A549 (cell line): ENCODE data around the gene PNMT. TPM values are rescaled to one million over a fixed set of nuclear protein-coding genes. Genes with fewer than 3 reads are reported as not detected.
"Not testable (repeated sequence)": the region's sequence is repeated elsewhere in the genome, so short reads cannot be mapped to it uniquely, and the experiment has no call there.

Source experiments
- ATAC-seq, 2 experiments: fragments of 200-7000 bp in 1 of 2; fragments of >200 bp in 1 of 2; cut with Nextera tagmentation in 1 of 2; cut with Tn5 transposase in 1 of 2; 3 replicates each; pipeline versions ENCODE4 v1.8.0 to v1.9.1; 2018 to 2020; ENCODE audit warnings: mild to moderate bottlenecking in 1 of 2, moderate library complexity in 1 of 2
- CTCF ChIA-PET: fragments of 300-600 bp; sonication (Branson Sonifier 250); formaldehyde crosslinking; extraction: SDS; loops from one replicate; lab custom pipeline; 2021; ENCODE audit warnings: antibody characterized with exemption, inconsistent platforms; lab: Yijun Ruan, JAX
- POLR2A ChIA-PET: fragments of 350-600 bp; formaldehyde crosslinking; extraction: SDS; loops from one replicate; lab custom pipeline; 2021; ENCODE audit warnings: antibody characterized with exemption, inconsistent platforms; lab: Yijun Ruan, JAX
- DNase-seq, 2 experiments: peaks; one replicate each; pipeline versions ENCODE4 v3.0.0 to v3.0.0-alpha.2; 2011 to 2016; ENCODE audit warnings: low read depth in 1 of 2, low spot score in 1 of 2
- FAIRE-seq: peaks from 2 replicates; lab custom pipeline; 2011; peaks lifted over from hg19 to GRCh38; lab: Jason Lieb, UNC
- H3K27ac ChIP-seq, 2 experiments: fragments of >200 bp; sonication (Bioruptor Twin); formaldehyde crosslinking; 3 replicates each; pipeline ENCODE4 v1.5.1; 2016 to 2017
- H3K4me1 ChIP-seq: fragments of >200 bp; sonication (Bioruptor Twin); formaldehyde crosslinking; 3 replicates; pipeline ENCODE4 v1.6.1; 2016
- H3K4me2 ChIP-seq: fragments of >200 bp; sonication (Bioruptor Twin); formaldehyde crosslinking; 3 replicates; pipeline ENCODE4 v1.6.1; 2016
- H3K4me3 ChIP-seq: fragments of >200 bp; sonication (Bioruptor Twin); formaldehyde crosslinking; 3 replicates; pipeline ENCODE4 v1.5.1; 2016
- H3K9me3 ChIP-seq: fragments of >200 bp; sonication (Bioruptor Twin); formaldehyde crosslinking; 3 replicates; pipeline ENCODE4 v1.6.1; 2016
- CEBPB ChIP-seq, 2 experiments: fragments of >200 bp in 1 of 2; sonication (Bioruptor Twin) in 1 of 2; formaldehyde crosslinking in 1 of 2; IDR thresholded peaks; 2 replicates each; pipeline ENCODE4 v1.6.1; 2012 to 2016
- ESRRA ChIP-seq: fragments of 150-350 bp; IDR thresholded peaks from 2 replicates; pipeline ENCODE4 v1.6.1; 2014; ENCODE audit warnings: mild to moderate bottlenecking, low read length, borderline replicate concordance
- FOXS1 ChIP-seq: fragments of 250-450 bp; sonication (Bioruptor Pico); IDR thresholded peaks from 2 replicates; pipeline ENCODE4 v1.5.0; 2020; ENCODE audit warnings: mild to moderate bottlenecking, moderate library complexity
- GATA3 ChIP-seq: IDR thresholded peaks from 2 replicates; pipeline ENCODE4 v1.6.1; 2012; ENCODE audit warnings: borderline replicate concordance
- NFE2L2 ChIP-seq: fragments of 150-350 bp; conservative IDR thresholded peaks from 2 replicates; pipeline ENCODE4 v1.6.1; 2014; ENCODE audit warnings: low read length
- POLR2AphosphoS2 ChIP-seq: conservative IDR thresholded peaks from 2 replicates; pipeline ENCODE4 v1.6.1; 2012; ENCODE audit warnings: low read length, improper control_type of control experiment, inconsistent platforms
- RARB ChIP-seq: fragments of 250-450 bp; sonication (Bioruptor Pico); IDR thresholded peaks from 2 replicates; pipeline ENCODE4 v1.8.0; 2021; ENCODE audit warnings: mild to moderate bottlenecking, moderate library complexity
- RCOR1 ChIP-seq: fragments of 150-350 bp; IDR thresholded peaks from 2 replicates; pipeline ENCODE4 v1.6.1; 2014; ENCODE audit warnings: antibody characterized with exemption, low read length, low read depth
- REST ChIP-seq: fragments of 200-600 bp; sonication (generic); IDR thresholded peaks from 2 replicates; pipeline ENCODE4 v1.6.1; 2016; ENCODE audit warnings: antibody characterized with exemption, mild to moderate bottlenecking, moderate library complexity
- SREBF2 ChIP-seq: fragments of 450-650 bp; IDR thresholded peaks from 2 replicates; pipeline ENCODE4 v1.6.1; 2014; ENCODE audit warnings: mild to moderate bottlenecking, moderate library complexity
- ZC3H11A ChIP-seq: fragments of 450-650 bp; IDR thresholded peaks from 2 replicates; pipeline ENCODE4 v1.6.1; 2014; ENCODE audit warnings: antibody characterized with exemption, mild to moderate bottlenecking
- ZFP36 ChIP-seq: fragments of 450-650 bp; IDR thresholded peaks from 2 replicates; pipeline ENCODE4 v1.6.1; 2014; ENCODE audit warnings: borderline replicate concordance; ENCODE audit not compliant: partially characterized antibody
- ZNF302 ChIP-seq: fragments of 250-450 bp; sonication (Bioruptor Pico); IDR thresholded peaks from 2 replicates; pipeline ENCODE4 v1.9.0; 2021; ENCODE audit warnings: inconsistent platforms, mild to moderate bottlenecking, moderate library complexity
- ZSCAN20 ChIP-seq: fragments of 250-450 bp; sonication (Bioruptor Pico); IDR thresholded peaks from 2 replicates; pipeline ENCODE4 v1.8.0; 2022; ENCODE audit warnings: mild to moderate bottlenecking, moderate library complexity
- WGBS: methylation state at CpG from one replicate; pipeline ENCODE4 v1.1.6; 2017; ENCODE audit errors: missing lambda C conversion rate; 5-methylcytosine and 5-hydroxymethylcytosine counted together
- polyA plus RNA-seq, 4 experiments: library from polyadenylated mRNA; depleted of rRNA in 3 of 4; stranded (reverse); fragments of >200 nt; fragmentation: RNase III in 1 of 4; extraction: RNeasy Plus Mini Kit Qiagen cat#74134 plus additional on column Dnase treatment in 1 of 4; gene quantifications; 2 replicates in 3 of 4; 3 replicates in 1 of 4; pipeline ENCODE4 v1.2.3, GENCODE V29; 2011 to 2017
- TF ChIP-seq, protein P1 (sequence below): IDR thresholded peaks from 2 replicates; pipeline ENCODE4 v1.6.1; 2012
- TF ChIP-seq, protein P2 (sequence below): fragments of 150-350 bp; IDR thresholded peaks from 2 replicates; pipeline ENCODE4 v1.6.1; 2014; ENCODE audit warnings: low read depth, mild to moderate bottlenecking, low read length
- TF ChIP-seq, protein P3 (sequence below): fragments of >200 bp; sonication (Bioruptor Twin); formaldehyde crosslinking; IDR thresholded peaks from 2 replicates; pipeline ENCODE4 v1.6.1; 2016
- TF ChIP-seq, protein P4 (sequence below): fragments of 250-450 bp; sonication (Bioruptor Pico); IDR thresholded peaks from 2 replicates; pipeline ENCODE4 v1.5.0; 2021; ENCODE audit warnings: mild to moderate bottlenecking, moderate library complexity, borderline replicate concordance

Gene PNMT
- polyA plus RNA-seq, 2 of the 4 experiments (the other 2 are of a cell fraction) = not detected

- not testable (repeated sequence) for H3K4me3 ChIP-seq, H3K27ac ChIP-seq, H3K9me3 ChIP-seq, H3K4me2 ChIP-seq, ATAC-seq, FAIRE-seq, H3K4me1 ChIP-seq, DNase-seq
- ChIA-PET POLR2A (interaction anchor here (1.1 to 1.5 kb wide), 2 partner anchors 11 to 19 kb away, joined by 3 to 5 read pairs; partner anchors contain the start of genes ERBB2 and MIEN1), CTCF (interaction anchor here (0.6 to 3.0 kb wide), 8 partner anchors 8 to 89 kb away, joined by 3 to 12 read pairs (median 4); partner anchors contain the start of genes ERBB2, MIEN1 and TCAP)
- WGBS = 92% methylated on average over 11 of the region's 11 CpGs
Observed at GRCh38 chr17:39711071-39711470, 42.8 kb downstream of the PNMT start.

- CTCF ChIA-PET = interaction anchor here (3.0 kb wide), 1 partner anchor 18 kb away, joined by 12 read pairs; the partner anchor contains the start of gene MIEN1
- whole genome bisulfite sequencing = 90% methylated on average over 10 of the region's 10 CpGs
Observed at GRCh38 chr17:39711851-39712250, 43.6 kb downstream of the PNMT start.

DNA sequence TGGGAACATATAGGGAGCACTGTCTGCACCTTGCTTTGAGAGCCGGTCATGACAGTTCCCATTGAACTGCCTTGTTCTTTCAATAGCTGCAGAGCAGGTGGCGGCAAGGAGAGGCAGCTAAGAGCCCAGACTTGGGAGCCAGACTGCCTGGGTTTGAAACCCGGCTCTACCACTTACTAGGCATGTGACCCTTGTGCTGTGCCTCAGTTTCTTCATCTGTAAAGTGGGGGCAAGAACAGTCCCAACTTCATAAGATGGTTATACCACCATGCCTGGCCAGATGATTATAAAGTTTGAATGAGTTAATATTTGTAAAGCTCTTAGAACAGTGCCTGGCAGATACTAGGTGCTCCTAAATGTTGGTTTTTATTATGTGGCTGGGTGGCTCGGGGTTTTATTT lies 46.0 kb downstream of the PNMT start:
- ATAC-seq (no peak), FAIRE-seq (no peak), DNase-seq (no peak)
- no peaks in the 10 kb centered on the region for H3K4me1 ChIP-seq
- H3K9me3 ChIP-seq = no peaks in the 10 kb centered on the region
- WGBS = 89% methylated on average over 4 of the region's 4 CpGs
- CTCF ChIA-PET = interaction anchor here (0.6 to 4.2 kb wide), 10 partner anchors 11 to 167 kb away, joined by 3 to 46 read pairs (median 4); partner anchors contain the start of genes ERBB2, MIEN1, PNMT and TCAP
- TF ChIP-seq GATA3 = no peak
- TF ChIP-seq, protein P1, sequence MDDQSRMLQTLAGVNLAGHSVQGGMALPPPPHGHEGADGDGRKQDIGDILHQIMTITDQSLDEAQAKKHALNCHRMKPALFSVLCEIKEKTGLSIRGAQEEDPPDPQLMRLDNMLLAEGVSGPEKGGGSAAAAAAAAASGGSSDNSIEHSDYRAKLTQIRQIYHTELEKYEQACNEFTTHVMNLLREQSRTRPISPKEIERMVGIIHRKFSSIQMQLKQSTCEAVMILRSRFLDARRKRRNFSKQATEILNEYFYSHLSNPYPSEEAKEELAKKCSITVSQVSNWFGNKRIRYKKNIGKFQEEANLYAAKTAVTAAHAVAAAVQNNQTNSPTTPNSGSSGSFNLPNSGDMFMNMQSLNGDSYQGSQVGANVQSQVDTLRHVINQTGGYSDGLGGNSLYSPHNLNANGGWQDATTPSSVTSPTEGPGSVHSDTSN = no peak
- TF ChIP-seq RCOR1 = no peak
- no peak for TF ChIP-seq RARB (CRISPR knock-in tag)
- no peak for TF ChIP-seq ZNF302 (CRISPR knock-in tag)
- TF ChIP-seq SREBF2 = no peak
- no peak for TF ChIP-seq ZSCAN20
- TF ChIP-seq, protein P2, sequence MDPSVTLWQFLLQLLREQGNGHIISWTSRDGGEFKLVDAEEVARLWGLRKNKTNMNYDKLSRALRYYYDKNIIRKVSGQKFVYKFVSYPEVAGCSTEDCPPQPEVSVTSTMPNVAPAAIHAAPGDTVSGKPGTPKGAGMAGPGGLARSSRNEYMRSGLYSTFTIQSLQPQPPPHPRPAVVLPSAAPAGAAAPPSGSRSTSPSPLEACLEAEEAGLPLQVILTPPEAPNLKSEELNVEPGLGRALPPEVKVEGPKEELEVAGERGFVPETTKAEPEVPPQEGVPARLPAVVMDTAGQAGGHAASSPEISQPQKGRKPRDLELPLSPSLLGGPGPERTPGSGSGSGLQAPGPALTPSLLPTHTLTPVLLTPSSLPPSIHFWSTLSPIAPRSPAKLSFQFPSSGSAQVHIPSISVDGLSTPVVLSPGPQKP = no peak
- TF ChIP-seq ZC3H11A = no peak
- H3K4me3 ChIP-seq = no peak overlapping the region
- H3K4me2 ChIP-seq = no peak overlapping the region
- H3K27ac ChIP-seq = no peak overlapping the region
- POLR2A ChIA-PET = no interaction called here

More at GRCh38 chr17:39711851-39712250, 43.6 kb downstream of the PNMT start:
- Histone ChIP-seq H3K4me2 (no peak overlapping the region), H3K4me3 (no peak overlapping the region), H3K4me1 (no peaks in the 10 kb centered on the region), H3K27ac (no peak overlapping the region), H3K9me3 (no peaks in the 10 kb centered on the region)
- no peak for DNase-seq
- TF ChIP-seq, protein P3, sequence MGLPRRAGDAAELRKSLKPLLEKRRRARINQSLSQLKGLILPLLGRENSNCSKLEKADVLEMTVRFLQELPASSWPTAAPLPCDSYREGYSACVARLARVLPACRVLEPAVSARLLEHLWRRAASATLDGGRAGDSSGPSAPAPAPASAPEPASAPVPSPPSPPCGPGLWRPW = no peak
- no peak for TF ChIP-seq CEBPB (IDR thresholded peaks at IDR 0.05)
- no peak for TF ChIP-seq ZFP36
- no peak for TF ChIP-seq NFE2L2
- TF ChIP-seq, protein P4, sequence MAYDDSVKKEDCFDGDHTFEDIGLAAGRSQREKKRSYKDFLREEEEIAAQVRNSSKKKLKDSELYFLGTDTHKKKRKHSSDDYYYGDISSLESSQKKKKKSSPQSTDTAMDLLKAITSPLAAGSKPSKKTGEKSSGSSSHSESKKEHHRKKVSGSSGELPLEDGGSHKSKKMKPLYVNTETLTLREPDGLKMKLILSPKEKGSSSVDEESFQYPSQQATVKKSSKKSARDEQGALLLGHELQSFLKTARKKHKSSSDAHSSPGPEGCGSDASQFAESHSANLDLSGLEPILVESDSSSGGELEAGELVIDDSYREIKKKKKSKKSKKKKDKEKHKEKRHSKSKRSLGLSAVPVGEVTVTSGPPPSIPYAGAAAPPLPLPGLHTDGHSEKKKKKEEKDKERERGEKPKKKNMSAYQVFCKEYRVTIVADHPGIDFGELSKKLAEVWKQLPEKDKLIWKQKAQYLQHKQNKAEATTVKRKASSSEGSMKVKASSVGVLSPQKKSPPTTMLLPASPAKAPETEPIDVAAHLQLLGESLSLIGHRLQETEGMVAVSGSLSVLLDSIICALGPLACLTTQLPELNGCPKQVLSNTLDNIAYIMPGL (CRISPR knock-in tag) = no peak
- TF ChIP-seq FOXS1 (CRISPR knock-in tag) = no peak
- TF ChIP-seq SREBF2 = no peak
- no peak for TF ChIP-seq POLR2AphosphoS2
- no peak for TF ChIP-seq REST
- no peak for TF ChIP-seq ESRRA
- FAIRE-seq = no peak
- POLR2A ChIA-PET = no interaction called here
- no peak for ATAC-seq
